ENCODE data around the gene AIF1L. TPM values are rescaled to one million over a fixed set of nuclear protein-coding genes. Genes with fewer than 3 reads are reported as not detected.
"Not testable (repeated sequence)": the region's sequence is repeated elsewhere in the genome, so short reads cannot be mapped to it uniquely, and the experiment has no call there.

The AIF1L gene
- total RNA-seq, 1 donor from 2014 or later: 72.5 TPM

DNA sequence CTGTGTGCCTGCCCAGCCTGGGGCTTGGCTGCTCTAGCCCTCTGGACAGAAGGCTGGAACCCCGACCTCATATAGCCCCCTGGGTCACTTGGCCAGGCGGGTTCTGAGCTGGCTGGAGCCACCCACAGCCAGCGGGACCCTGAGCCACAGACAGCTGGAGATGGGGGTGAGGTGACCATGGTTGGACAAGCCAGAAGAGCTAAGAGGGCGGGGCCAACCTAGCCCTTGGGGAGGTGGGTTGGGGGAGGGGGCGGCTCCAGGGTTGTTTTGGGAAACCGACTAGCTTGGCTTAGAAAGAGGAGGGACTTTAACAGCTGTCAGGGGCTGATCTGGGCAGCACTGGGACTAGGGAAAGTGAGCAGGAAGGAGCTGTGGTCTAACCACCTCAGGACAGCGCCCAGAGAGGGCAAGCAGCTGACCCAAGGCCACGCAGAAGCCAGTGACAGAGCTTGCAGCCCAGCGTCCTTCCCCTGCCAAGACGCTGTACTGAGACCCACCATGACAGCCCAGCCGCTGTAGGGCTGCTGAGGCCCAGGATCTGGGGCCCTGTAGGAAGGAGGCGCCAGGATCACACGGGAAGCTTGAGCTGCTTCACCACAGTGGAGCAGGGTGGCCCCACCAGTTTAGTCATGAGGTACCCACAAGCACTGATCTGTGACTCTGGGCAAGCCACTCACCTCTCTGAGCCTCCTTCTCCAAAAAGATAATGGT, 2.2 kb downstream of the AIF1L start:
- no peak for DNase-seq (ENCODE audit: low spot score, unreplicated experiment)
- Mint-ChIP-seq H3K4me1 (ENCODE audit: low read depth) (peaks cover 8% of the 10 kb centered on the region), H3K36me3 (ENCODE audit: insufficient read depth) (no peaks in the 10 kb centered on the region), H3K27me3 (peaks cover 18% of the 10 kb centered on the region), H3K4me3 (ENCODE audit: low read depth) (peak overlapping the region; percentile 19), H3K27ac (no peak overlapping the region), H3K9me3 (ENCODE audit: low read depth) (no peaks in the 10 kb centered on the region)
- no peak for TF ChIP-seq CTCF (IDR thresholded peaks at IDR 0.05; ENCODE audit: unreplicated experiment)

GRCh38 chr9:131099102-131099606, 2.8 kb downstream of the AIF1L start:
- peak overlapping the region; percentile 11 for H3K4me3 Mint-ChIP-seq (ENCODE audit: low read depth)
- H3K27ac Mint-ChIP-seq: no peak overlapping the region
- peaks cover 8% of the 10 kb centered on the region for H3K4me1 Mint-ChIP-seq (ENCODE audit: low read depth)
- peaks cover 15% of the 10 kb centered on the region for H3K27me3 Mint-ChIP-seq
- no peak for TF ChIP-seq CTCF (IDR thresholded peaks at IDR 0.05; ENCODE audit: unreplicated experiment)
- no peaks in the 10 kb centered on the region for H3K36me3 Mint-ChIP-seq (ENCODE audit: insufficient read depth)
- H3K9me3 Mint-ChIP-seq (ENCODE audit: low read depth): no peaks in the 10 kb centered on the region
- DNase-seq (ENCODE audit: low spot score, unreplicated experiment): no peak

GRCh38 chr9:131099845-131100244, 3.5 kb downstream of the AIF1L start:
- H3K9me3 Mint-ChIP-seq (ENCODE audit: low read depth); DNase-seq (ENCODE audit: low spot score, unreplicated experiment); H3K4me3 Mint-ChIP-seq (ENCODE audit: low read depth); H3K27me3 Mint-ChIP-seq; H3K4me1 Mint-ChIP-seq (ENCODE audit: low read depth); H3K36me3 Mint-ChIP-seq (ENCODE audit: insufficient read depth); H3K27ac Mint-ChIP-seq: not testable (repeated sequence)

DNA sequence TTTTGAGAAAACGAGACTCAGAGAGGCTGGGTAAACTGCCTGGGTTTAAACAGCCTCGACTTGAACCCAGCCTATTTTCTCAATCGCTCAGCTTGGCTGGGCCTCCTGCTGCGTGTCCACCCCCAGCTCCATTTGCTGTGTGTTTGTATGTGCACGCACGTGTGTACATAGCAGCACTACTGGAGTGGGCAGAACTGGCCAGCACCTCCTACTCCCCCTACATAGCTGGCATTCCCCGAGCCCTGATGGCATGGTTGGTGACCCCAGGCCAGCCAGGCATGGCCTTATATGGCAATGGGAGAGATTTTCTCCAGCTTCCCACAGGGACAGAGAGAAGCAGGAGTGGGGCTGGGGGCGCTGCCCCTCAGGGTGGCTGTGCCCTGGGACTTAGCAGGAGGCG, 4.1 kb downstream of the AIF1L start:
- H3K36me3 Mint-ChIP-seq (ENCODE audit: insufficient read depth): no peaks in the 10 kb centered on the region
- no peak for DNase-seq (ENCODE audit: low spot score, unreplicated experiment)
- H3K27ac Mint-ChIP-seq: no peak overlapping the region
- H3K4me3 Mint-ChIP-seq (ENCODE audit: low read depth): no peak overlapping the region
- TF ChIP-seq CTCF (IDR thresholded peaks at IDR 0.05; ENCODE audit: unreplicated experiment): no peak
- H3K9me3 Mint-ChIP-seq (ENCODE audit: low read depth): no peaks in the 10 kb centered on the region
- H3K27me3 Mint-ChIP-seq: peaks cover 5% of the 10 kb centered on the region
- peaks cover 8% of the 10 kb centered on the region for H3K4me1 Mint-ChIP-seq (ENCODE audit: low read depth)

GRCh38 chr9:131101207-131101964, 5.1 kb downstream of the AIF1L start:
- Mint-ChIP-seq H3K4me1 (ENCODE audit: low read depth) (peaks cover 6% of the 10 kb centered on the region), H3K4me3 (ENCODE audit: low read depth) (no peak overlapping the region), H3K27ac (no peak overlapping the region), H3K9me3 (ENCODE audit: low read depth) (no peaks in the 10 kb centered on the region), H3K36me3 (ENCODE audit: insufficient read depth) (peaks cover 4% of the 10 kb centered on the region), H3K27me3 (no peaks in the 10 kb centered on the region)
- no peak for TF ChIP-seq CTCF (IDR thresholded peaks at IDR 0.05; ENCODE audit: unreplicated experiment)
- DNase-seq (ENCODE audit: low spot score, unreplicated experiment): no peak
